HG03095 (cell line): ENCODE results near the gene DHRS3.

ENCODE experiments used
- ATAC-seq: cut with Tn5 transposase; IDR thresholded peaks from one replicate; pipeline ENCODE4 v1.9.1; 2021; ENCODE audit warnings: moderate library complexity; ENCODE audit not compliant: unreplicated experiment

The DHRS3 gene

DNA sequence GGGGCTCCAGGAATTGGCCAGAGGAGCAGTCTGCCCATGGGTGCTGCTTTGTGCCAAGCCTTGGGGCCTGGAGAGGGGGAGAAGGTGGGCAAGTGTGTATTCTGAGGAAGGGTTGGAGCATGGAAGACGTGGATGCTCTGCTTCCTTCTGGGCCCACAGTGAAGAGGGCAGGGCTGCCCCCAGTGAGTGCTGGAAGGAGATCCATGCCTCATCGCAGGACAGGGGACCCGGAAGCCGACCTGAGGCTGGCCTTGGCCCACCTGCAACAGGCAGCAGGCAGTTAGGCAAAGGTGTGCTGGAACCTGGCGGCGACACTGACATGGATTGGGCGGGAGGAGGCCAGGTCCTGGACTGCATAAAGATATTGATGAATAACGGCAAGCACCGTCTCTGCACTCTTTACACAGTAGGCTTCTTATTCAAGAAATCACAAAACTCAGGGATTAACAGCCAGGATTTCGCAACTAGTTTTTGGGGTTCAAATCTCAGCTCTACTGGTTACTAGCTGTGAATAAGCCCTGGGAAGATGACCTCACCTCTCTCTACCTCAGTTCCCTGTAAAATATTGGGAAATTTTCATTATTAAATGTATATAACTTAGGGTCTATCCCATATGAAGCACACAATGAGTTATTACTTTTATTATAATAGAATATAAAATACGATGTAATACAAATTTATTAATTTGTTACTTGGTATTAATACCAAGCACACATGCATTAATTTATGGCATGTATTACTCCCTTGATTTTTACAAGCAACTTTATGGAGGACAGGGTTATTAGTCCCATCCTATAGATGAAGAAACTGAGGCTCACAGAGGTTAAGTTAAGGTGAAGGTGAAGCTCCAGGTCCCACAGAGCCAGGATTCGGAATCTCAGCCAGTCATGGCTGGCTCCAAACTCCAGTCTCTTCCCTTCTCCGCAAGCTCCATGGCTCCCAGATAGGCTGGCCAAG, 62.3 kb downstream of the DHRS3 start:
- ATAC-seq: no peak

DNA sequence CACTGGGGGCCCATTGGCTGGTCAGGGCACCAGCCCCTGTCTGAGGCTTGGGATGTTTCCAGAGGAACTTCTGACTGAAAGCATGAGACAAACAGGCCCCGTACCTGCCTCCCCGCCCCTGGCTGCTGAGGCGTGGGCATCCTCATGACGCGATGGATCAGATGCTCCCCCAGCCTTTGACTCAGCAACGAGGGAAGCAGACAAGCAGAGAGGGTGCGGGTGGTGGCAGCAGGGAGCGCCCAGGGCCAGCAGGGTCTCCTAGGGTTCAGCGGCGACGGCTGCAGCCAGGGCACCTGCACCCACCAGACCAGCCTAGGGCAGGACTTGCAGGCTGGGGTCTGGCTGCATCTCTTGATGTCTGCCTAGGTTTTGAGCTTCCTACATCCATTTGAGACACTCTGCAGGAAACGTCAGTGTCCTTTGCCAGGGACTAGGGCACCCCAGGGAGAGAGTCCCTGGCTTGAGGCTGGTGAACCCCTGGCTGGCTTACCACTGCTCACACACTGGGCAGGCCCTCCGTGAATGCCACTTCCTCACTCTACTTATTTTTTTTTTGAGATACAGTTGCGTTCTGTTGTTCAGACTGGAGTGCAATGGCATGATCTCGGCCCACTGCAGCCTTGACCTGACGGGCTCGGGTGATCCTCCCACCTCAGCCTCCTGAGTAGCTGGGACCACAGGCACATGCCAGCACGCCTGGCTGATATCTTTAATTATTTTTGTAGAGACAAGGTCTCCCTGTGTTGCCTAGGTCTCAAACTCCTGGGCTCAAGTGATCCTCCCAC, 63.3 kb downstream of the DHRS3 start:
- ATAC-seq: no peak

- no peak for ATAC-seq
Observed at GRCh38 chr1:12553963-12554362, 64.0 kb downstream of the DHRS3 start.

GRCh38 chr1:12552951-12553921, 64.8 kb downstream of the DHRS3 start:
- ATAC-seq: no peak

DNA sequence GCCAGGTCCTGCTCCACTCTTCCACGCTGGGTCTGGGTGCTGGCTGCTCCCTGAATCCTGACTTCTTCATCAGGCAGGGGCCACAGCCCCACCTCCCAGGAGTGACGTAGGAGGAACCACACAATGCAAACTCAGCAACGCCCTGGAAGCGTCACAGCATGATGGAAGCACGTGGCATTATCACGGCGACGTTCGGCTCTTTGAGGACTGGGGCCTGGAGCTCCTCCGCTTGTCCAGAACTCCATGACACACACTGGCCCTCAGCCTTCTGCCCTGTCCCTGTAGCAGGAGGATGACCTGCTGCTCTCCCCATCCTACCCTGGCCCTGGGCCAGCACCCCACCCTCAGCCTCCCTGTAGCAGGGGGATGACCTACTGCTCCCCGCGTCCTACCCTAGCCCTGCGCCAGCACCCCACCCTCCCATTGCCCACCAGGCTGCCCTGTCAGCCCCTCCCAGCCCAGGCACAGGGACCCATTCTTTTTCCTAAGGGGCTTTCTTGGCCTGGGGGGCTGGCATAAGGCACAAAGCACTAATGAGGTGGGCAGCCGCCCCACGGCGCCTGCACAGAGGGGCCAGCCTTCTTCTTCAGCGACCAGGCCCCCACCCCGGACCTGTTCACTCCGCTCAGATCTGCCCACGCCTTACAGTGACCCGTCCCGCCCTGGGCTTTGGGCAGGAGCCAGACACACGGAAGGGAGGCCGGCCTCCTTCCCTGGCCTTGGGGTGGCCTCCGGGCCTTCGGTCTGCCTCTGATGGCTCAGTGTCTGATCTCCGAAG, 65.7 kb downstream of the DHRS3 start:
- no peak for ATAC-seq

GRCh38 chr1:12551584-12551983, 66.4 kb downstream of the DHRS3 start:
- ATAC-seq: no peak

GRCh38 chr1:12549460-12550349, 68.3 kb downstream of the DHRS3 start:
- ATAC-seq: no peak

- no peak for ATAC-seq
Observed at GRCh38 chr1:12548973-12549459, 69.0 kb downstream of the DHRS3 start.

DNA sequence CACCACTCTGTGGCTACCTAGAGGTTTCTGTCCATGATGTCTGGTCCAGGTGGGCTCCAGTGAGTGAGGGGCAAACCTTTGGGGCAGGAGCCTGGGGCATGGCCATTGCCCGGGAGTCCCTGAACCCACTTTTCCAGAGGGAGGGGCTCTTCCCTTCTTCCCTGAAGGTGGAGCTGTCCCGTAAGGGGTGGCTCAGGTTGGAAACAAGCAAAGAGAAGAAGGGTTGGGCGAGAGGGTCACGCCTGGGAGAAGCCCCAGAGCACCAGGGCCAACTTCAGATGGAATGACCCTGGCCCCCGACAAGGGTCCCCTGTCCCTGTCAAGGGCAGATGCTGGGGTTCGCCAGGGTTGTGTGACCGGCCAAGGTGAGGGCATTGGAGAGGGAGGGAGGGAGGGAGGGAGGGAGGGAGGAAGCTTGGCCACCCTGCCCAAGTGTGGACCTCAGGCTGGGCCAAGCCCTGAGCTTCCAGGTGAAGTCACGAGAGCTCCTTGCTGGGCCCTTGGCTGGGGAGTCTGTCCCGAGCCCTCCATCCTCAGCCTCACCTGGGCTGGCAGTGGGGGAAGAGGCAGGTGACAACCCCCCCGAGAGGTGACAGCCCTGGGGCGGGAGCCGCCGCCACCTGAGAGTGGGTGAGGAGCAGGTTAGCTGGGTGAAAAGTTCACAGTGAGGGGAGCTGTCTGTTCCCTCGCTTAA, 69.6 kb downstream of the DHRS3 start:
- ATAC-seq: no peak

GRCh38 chr1:12547586-12548225, 70.3 kb downstream of the DHRS3 start:
- no peak for ATAC-seq

- ATAC-seq: no peak
Observed at GRCh38 chr1:12546771-12547585, 71.0 kb downstream of the DHRS3 start.

GRCh38 chr1:12544992-12545391, 73.0 kb downstream of the DHRS3 start:
- no peak for ATAC-seq

GRCh38 chr1:12544357-12544756, 73.7 kb downstream of the DHRS3 start:
- ATAC-seq: no peak

- no peak for ATAC-seq
Observed at GRCh38 chr1:12543740-12544154, 74.3 kb downstream of the DHRS3 start.

DNA sequence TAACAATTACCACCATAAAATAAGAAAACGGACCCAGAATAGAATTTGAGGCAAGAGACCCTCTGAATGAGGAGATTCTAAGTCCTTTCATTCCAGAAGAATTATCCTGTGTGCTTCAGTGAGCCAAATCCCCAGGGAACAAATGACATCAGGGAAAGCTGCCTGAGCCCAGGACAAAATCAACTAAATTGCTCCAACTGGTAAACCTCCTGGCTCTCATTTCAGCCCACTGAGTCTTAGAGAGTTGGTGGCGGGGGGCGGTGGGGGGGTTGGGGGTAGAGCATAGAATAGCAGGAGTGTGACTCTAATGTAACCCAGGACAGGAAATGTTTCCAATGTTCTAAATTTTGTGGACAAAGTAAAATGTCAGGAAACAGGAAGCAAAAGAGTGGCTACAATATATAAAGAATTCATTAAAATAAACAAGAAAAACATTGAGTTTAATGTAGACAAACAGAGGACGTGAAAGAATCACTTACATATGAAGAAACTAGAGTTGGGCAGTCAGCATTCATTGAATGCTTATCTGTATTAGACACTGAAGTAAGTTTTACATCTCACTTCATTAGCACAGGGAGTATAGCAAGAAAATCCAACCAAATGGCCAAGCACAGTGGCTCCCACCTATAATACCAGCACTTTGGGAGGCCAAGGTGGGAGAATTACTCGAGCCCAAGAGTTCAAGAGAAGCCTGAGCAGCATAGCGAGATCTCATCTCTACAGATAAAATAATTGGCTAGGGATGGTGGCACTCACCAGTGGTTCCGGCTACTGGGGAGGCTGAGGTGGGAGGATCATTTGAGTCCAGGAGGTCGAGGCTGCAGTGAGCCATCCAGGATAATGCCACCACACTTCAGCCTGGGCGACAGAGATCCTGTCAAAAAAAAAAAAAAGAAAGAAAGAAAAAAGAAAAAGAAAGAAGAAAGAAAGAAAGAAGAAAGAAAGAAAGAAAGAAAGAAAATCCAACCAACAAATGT, 75.1 kb downstream of the DHRS3 start:
- no peak for ATAC-seq

DNA sequence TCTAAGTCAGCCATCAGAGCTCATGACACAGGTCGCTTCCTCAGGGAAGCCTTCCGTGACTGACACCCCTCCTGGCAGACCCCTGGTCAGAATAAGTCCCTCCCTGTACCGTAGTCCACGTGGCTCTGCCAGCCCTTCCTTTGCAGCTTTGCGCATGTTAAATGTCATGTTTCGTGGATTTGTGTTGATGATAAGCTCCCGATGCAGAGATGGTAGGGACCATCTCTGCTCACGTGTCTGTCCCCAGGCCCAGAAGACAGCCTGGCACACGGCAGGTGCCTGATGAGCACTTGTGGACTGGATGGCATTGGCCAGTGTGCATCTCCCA, 75.9 kb downstream of the DHRS3 start:
- ATAC-seq: no peak
